ENCODE data around the gene ELOVL3. TPM values are rescaled to one million over a fixed set of nuclear protein-coding genes. Genes with fewer than 3 reads are reported as not detected.

ELOVL3 gene
- total RNA-seq, 1 donor from 2014 or later, result 0.48 TPM

DNA sequence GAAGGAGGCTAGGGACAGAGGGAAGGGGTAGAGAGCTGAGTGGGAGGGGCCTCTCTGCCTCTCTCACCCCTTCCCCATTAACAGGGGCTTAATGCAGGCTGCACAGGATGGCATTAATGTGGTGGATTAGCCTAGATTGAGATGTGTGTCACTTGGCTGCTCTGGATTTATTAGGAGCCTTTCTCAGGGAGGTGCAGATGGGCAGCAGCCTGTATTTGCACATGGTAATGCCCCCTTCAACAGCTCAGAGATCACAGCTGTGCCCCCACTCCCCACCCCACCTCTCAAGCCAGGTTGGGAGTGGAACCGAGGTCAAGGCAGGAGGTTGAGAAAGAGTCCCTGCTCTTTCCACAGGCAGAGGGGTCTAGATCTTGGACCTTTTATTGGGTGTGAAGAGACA is 7.9 kb downstream of the ELOVL3 start:
- H3K4me3 Mint-ChIP-seq (ENCODE audit: unreplicated experiment), result no peak overlapping the region
- TF ChIP-seq, protein P1, sequence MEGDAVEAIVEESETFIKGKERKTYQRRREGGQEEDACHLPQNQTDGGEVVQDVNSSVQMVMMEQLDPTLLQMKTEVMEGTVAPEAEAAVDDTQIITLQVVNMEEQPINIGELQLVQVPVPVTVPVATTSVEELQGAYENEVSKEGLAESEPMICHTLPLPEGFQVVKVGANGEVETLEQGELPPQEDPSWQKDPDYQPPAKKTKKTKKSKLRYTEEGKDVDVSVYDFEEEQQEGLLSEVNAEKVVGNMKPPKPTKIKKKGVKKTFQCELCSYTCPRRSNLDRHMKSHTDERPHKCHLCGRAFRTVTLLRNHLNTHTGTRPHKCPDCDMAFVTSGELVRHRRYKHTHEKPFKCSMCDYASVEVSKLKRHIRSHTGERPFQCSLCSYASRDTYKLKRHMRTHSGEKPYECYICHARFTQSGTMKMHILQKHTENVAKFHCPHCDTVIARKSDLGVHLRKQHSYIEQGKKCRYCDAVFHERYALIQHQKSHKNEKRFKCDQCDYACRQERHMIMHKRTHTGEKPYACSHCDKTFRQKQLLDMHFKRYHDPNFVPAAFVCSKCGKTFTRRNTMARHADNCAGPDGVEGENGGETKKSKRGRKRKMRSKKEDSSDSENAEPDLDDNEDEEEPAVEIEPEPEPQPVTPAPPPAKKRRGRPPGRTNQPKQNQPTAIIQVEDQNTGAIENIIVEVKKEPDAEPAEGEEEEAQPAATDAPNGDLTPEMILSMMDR (IDR thresholded peaks at IDR 0.05; ENCODE audit: insufficient read depth, low read depth, low read length), result no peak
- no peak for TF ChIP-seq EZH2 (IDR thresholded peaks at IDR 0.05; ENCODE audit: insufficient read depth, low read length)
- peaks cover 24% of the 10 kb centered on the region for H3K27me3 ChIP-seq (ENCODE audit: insufficient read depth, low read length)

DNA sequence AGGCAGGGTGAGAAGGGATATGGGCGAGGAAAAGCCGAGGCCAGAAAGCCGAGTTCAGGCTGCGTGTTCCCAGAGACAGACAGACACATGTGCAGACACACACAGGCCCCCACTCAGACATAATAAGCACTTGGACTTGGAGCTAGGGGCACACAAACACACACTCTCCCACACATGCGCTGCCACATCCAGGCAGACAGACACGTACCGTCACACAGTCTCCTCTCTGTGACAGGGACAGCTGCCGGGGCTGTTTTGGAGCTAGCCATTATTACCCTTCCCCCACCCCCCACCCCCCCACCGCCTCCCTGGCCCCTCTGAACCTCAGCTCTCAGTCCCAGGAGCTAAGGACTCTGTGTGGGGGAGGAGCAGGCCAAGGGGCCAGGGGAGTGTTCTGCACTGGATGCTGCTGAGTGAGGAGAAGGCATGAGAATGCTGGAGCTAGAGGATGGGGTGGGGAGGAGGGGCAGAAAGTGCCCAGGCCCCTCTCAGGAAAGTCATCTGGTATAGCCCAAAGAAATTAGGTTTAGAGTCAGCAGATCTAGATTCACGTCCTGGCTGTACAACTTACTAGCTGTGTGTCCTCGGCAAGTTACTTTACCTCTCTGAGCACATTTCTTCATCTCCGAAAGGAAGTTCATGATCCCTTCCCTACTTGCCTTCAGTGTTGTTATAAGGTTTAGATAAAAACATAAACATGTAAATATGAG is 8.9 kb downstream of the ELOVL3 start:
- FAIRE-seq (no peak), DNase-seq (ENCODE audit: low read depth) (no peak)
- no peaks in the 10 kb centered on the region for H3K36me3 ChIP-seq (ENCODE audit: insufficient read depth, low read length)
- H3K79me2 ChIP-seq (ENCODE audit: insufficient read depth, low read length), result no peaks in the 10 kb centered on the region
- H3K9ac ChIP-seq (ENCODE audit: low read length), result no peak overlapping the region
- peak overlapping the region; percentile 24 for H3K4me2 ChIP-seq (ENCODE audit: low read length)
- peaks cover 10% of the 10 kb centered on the region for H3K4me1 Mint-ChIP-seq (ENCODE audit: low read depth, unreplicated experiment)
- H3K27ac Mint-ChIP-seq (ENCODE audit: unreplicated experiment), result no peak overlapping the region
- H3K36me3 Mint-ChIP-seq (ENCODE audit: low read depth, unreplicated experiment), result no peaks in the 10 kb centered on the region
- H3K27me3 Mint-ChIP-seq (ENCODE audit: low read depth, unreplicated experiment), result peaks cover 54% of the 10 kb centered on the region
- H3K4me3 Mint-ChIP-seq (ENCODE audit: unreplicated experiment), result peak overlapping the region; percentile 42
- H2AFZ ChIP-seq (ENCODE audit: low read depth, low read length), result no peak overlapping the region
- TF ChIP-seq, protein P1 (IDR thresholded peaks at IDR 0.05; ENCODE audit: insufficient read depth, low read depth, low read length), result no peak
- TF ChIP-seq EZH2 (IDR thresholded peaks at IDR 0.05; ENCODE audit: insufficient read depth, low read length), result no peak
- no peaks in the 10 kb centered on the region for H3K9me3 ChIP-seq (ENCODE audit: insufficient read depth, low read depth, low read length)
- H3K4me1 ChIP-seq (ENCODE audit: insufficient read depth, low read length), result peaks cover 21% of the 10 kb centered on the region
- no peaks in the 10 kb centered on the region for H4K20me1 ChIP-seq (ENCODE audit: insufficient read depth, low read length)
- H3K27ac ChIP-seq (ENCODE audit: low read depth, low read length), result no peak overlapping the region
- H3K27me3 ChIP-seq (ENCODE audit: insufficient read depth, low read length), result peaks cover 30% of the 10 kb centered on the region
- no peaks in the 10 kb centered on the region for H3K9me3 Mint-ChIP-seq (ENCODE audit: unreplicated experiment)
- no peak overlapping the region for H3K4me3 ChIP-seq (ENCODE audit: insufficient read depth, low read depth, low read length)

More for the DNA sequence above, 7.9 kb downstream of the ELOVL3 start:
- H3K4me1 Mint-ChIP-seq (ENCODE audit: low read depth, unreplicated experiment), result peaks cover 10% of the 10 kb centered on the region
- no peak overlapping the region for H3K27ac ChIP-seq (ENCODE audit: low read depth, low read length)
- H3K4me2 ChIP-seq (ENCODE audit: low read length), result no peak overlapping the region
- no peaks in the 10 kb centered on the region for H3K9me3 ChIP-seq (ENCODE audit: insufficient read depth, low read depth, low read length)
- peaks cover 23% of the 10 kb centered on the region for H3K4me1 ChIP-seq (ENCODE audit: insufficient read depth, low read length)
- H3K79me2 ChIP-seq (ENCODE audit: insufficient read depth, low read length), result no peaks in the 10 kb centered on the region
- DNase-seq (ENCODE audit: low read depth) (no peak), FAIRE-seq (no peak)
- H4K20me1 ChIP-seq (ENCODE audit: insufficient read depth, low read length), result no peaks in the 10 kb centered on the region
- H3K27ac Mint-ChIP-seq (ENCODE audit: unreplicated experiment), result no peak overlapping the region
- H3K36me3 ChIP-seq (ENCODE audit: insufficient read depth, low read length), result no peaks in the 10 kb centered on the region
- H2AFZ ChIP-seq (ENCODE audit: low read depth, low read length), result no peak overlapping the region
- H3K9me3 Mint-ChIP-seq (ENCODE audit: unreplicated experiment), result no peaks in the 10 kb centered on the region
- H3K9ac ChIP-seq (ENCODE audit: low read length), result no peak overlapping the region
- H3K36me3 Mint-ChIP-seq (ENCODE audit: low read depth, unreplicated experiment), result no peaks in the 10 kb centered on the region
- H3K27me3 Mint-ChIP-seq (ENCODE audit: low read depth, unreplicated experiment), result peaks cover 57% of the 10 kb centered on the region
- no peak overlapping the region for H3K4me3 ChIP-seq (ENCODE audit: insufficient read depth, low read depth, low read length)

- H3K9me3 Mint-ChIP-seq (ENCODE audit: unreplicated experiment), result no peaks in the 10 kb centered on the region
- Histone ChIP-seq H3K4me1 (ENCODE audit: insufficient read depth, low read length) (peaks cover 20% of the 10 kb centered on the region), H3K4me3 (ENCODE audit: insufficient read depth, low read depth, low read length) (no peak overlapping the region), H3K36me3 (ENCODE audit: insufficient read depth, low read length) (no peaks in the 10 kb centered on the region), H3K27ac (ENCODE audit: low read depth, low read length) (no peak overlapping the region), H3K27me3 (ENCODE audit: insufficient read depth, low read length) (peaks cover 35% of the 10 kb centered on the region), H3K9ac (ENCODE audit: low read length) (no peak overlapping the region), H3K9me3 (ENCODE audit: insufficient read depth, low read depth, low read length) (no peaks in the 10 kb centered on the region), H4K20me1 (ENCODE audit: insufficient read depth, low read length) (no peaks in the 10 kb centered on the region), H2AFZ (ENCODE audit: low read depth, low read length) (no peak overlapping the region), H3K4me2 (ENCODE audit: low read length) (no peak overlapping the region), H3K79me2 (ENCODE audit: insufficient read depth, low read length) (no peaks in the 10 kb centered on the region)
- DNase-seq (ENCODE audit: low read depth) (no peak), FAIRE-seq (no peak)
- peaks cover 10% of the 10 kb centered on the region for H3K4me1 Mint-ChIP-seq (ENCODE audit: low read depth, unreplicated experiment)
- H3K36me3 Mint-ChIP-seq (ENCODE audit: low read depth, unreplicated experiment), result no peaks in the 10 kb centered on the region
- TF ChIP-seq, protein P1 (IDR thresholded peaks at IDR 0.05; ENCODE audit: insufficient read depth, low read depth, low read length), result no peak
- no peak for TF ChIP-seq EZH2 (IDR thresholded peaks at IDR 0.05; ENCODE audit: insufficient read depth, low read length)
- H3K27me3 Mint-ChIP-seq (ENCODE audit: low read depth, unreplicated experiment), result peaks cover 59% of the 10 kb centered on the region
- peak overlapping the region; percentile 42 for H3K4me3 Mint-ChIP-seq (ENCODE audit: unreplicated experiment)
- H3K27ac Mint-ChIP-seq (ENCODE audit: unreplicated experiment), result no peak overlapping the region
Measured at GRCh38 chr10:102235598-102235920, 9.5 kb downstream of the ELOVL3 start.

Measured in astrocyte (in vitro differentiated cells and primary cell).